Retinal pigment epithelial cell (primary cell): ENCODE data around the gene SNCB.

Source experiments
- DNase-seq: peaks from one replicate; pipeline ENCODE4 v3.0.0-alpha.2; 2010; ENCODE audit warnings: low read depth
- H3K4me3 ChIP-seq: 2 replicates; pipeline ENCODE4 v1.5.1; 2011; ENCODE audit warnings: mild to moderate bottlenecking, low read length, control low read depth, moderate library complexity
- CTCF ChIP-seq: conservative IDR thresholded peaks from 2 replicates; pipeline ENCODE4 v1.5.1; 2011; ENCODE audit warnings: low read depth, low read length, control low read depth, inconsistent platforms

SNCB gene

GRCh38 chr5:176674799-176675198 is 44.5 kb upstream of the SNCB start:
- no peak overlapping the region for H3K4me3 ChIP-seq
- DNase-seq, result no peak
- no peak for TF ChIP-seq CTCF

DNA sequence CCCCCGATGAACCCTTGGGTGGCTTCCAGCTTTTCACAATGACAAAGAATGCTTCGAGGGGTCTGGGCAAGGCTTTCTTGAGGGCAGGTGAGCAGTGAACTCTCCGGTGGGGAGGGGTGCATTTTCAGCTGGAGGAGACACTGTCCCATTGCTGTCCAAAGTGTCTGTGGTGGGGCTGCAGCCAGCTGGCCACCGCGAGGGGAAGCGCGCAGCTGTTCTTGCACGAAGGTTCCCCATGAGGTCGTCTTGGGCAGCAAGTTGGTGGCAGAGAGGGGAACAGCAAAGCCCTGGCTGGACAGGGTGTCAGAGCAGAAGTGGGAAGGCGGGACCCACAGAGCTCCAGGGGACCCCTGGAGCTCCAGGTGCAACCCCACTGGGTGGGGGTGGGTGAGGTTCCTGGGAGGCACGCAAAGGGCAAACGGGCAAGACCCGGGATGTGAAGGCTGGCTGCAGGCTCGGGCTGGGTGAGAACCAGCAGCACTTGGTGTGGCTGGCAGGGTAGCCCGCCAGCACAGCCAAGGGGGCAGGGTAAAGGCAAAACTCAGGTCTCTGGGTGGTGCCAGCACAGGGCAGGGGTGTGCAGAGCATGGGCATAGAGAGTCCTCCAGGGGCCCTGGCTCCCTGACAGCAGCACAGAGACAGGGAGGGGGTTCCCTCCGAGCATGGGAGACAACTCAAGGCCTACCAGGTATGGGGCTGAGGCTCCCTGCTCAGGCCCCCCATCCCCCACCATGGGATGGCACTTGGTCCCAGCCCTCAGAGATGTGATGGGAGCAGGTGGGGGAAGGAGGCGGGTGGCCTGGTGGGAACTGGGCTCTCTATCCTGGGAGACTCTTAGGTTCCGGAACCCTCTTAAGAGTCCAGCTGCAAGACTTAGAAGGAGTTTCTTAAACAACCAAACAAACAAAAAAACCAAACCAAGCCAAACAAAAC is 43.6 kb upstream of the SNCB start:
- no peak for TF ChIP-seq CTCF
- DNase-seq, result no peak
- H3K4me3 ChIP-seq, result no peak overlapping the region

DNA sequence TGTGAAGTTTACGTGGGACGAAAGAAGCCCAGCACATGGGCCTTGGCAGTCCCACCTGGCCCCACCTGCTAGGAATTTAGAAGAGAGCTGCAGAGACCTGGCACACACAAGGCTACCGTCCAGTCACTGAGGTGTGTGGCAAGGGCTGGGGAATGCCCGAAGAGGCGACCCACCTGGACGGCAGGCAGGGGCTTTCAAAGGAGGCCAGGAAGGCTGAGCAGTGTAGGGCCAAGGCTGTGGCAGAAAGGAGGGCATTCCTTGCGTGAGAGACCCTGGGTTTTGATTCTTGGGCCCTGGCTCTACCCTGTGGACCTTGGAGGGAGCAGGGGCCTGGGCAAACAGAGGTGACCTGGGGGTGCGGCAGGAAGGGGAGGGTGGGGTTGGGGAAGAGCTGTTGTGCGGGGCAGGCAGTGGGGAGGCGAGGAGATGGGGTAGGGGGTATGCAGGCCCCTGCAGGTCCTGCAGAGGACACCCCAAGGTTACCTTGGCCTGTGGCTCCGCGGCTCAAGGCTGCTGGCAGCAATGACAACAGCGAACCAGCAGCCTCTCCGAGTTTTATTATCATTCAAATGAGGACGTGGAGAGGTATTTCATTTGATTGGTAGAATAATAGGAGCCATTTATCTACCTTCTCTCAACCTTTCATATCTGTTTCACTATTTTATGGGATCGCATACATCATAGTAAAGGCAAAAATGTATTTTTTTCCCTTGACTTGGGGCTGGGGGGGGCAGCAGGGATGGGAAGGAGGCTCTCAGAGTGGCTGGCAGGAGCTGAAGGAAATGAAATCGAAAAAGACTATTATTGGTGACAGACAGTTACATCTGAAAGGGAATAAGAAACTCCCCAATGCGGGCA is 41.8 kb upstream of the SNCB start:
- no peak for TF ChIP-seq CTCF

DNA sequence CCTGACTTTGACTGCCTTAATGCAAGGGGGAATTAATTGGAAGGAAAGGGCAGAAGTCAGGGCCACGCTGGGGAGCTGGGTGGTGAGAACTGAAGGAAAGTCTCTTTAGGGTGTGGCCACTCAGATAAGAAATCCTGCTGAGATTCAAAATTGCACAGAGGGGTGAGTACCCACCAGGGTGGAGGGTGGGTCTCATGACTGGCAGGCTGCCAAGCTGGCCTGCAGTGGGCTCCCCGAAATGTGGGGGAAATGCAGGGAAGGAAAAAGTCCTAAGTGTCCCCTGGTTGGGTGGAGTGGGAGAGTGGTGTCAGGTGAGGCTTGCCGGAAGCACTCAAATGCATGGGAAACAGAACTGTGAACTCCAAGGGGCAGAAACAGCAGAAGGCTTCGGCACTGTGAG is 41.1 kb upstream of the SNCB start:
- no peak for TF ChIP-seq CTCF
- no peak for DNase-seq
- H3K4me3 ChIP-seq, result no peak overlapping the region

More for the DNA sequence above, 41.8 kb upstream of the SNCB start:
- no peak overlapping the region for H3K4me3 ChIP-seq
- DNase-seq, result no peak

- no peak for DNase-seq
- TF ChIP-seq CTCF, result no peak
- no peak overlapping the region for H3K4me3 ChIP-seq
These were observed 40.1 kb upstream of the SNCB start for GRCh38 chr5:176670449-176670848.

- DNase-seq, result no peak
- no peak for TF ChIP-seq CTCF
- no peak overlapping the region for H3K4me3 ChIP-seq
These were observed 37.3 kb upstream of the SNCB start for GRCh38 chr5:176667637-176668036.
